ENCODE measurements around the gene BAIAP3. TPM values are rescaled to one million over a fixed set of nuclear protein-coding genes. Genes with fewer than 3 reads are reported as not detected.
A peak's percentile ranks its signal among the peaks of the same experiment; 100 is the strongest.

Gene BAIAP3
- total RNA-seq, 1 donor from 2014 or later = 3.9 TPM

- ATAC-seq = no peak
- no peak for DNase-seq (ENCODE audit: low spot score)
Measured at GRCh38 chr16:1297018-1297696, 36.3 kb upstream of the BAIAP3 start.

GRCh38 chr16:1298406-1298805 is 35.0 kb upstream of the BAIAP3 start:
- ATAC-seq (no peak), DNase-seq (ENCODE audit: low spot score) (no peak)
- intact Hi-C loops (cut with DNase I) = no loop called here

More at GRCh38 chr16:1297018-1297696, 36.3 kb upstream of the BAIAP3 start:
- intact Hi-C loops (cut with DNase I) = no loop called here

- DNase-seq (ENCODE audit: low spot score) (no peak), ATAC-seq (no peak)
- intact Hi-C loops (cut with DNase I) = no loop called here
Measured at GRCh38 chr16:1299012-1299867, 34.2 kb upstream of the BAIAP3 start.

GRCh38 chr16:1299868-1300203 is 33.6 kb upstream of the BAIAP3 start:
- intact Hi-C loops (cut with DNase I) = no loop called here
- no peak for ATAC-seq
- DNase-seq (ENCODE audit: low spot score) = no peak

GRCh38 chr16:1300664-1301476 is 32.6 kb upstream of the BAIAP3 start:
- intact Hi-C loops (cut with DNase I) = no loop called here
- ATAC-seq (peak; percentile 56), DNase-seq (ENCODE audit: low spot score) (peak; percentile 74)

- ATAC-seq = no peak
- no peak for DNase-seq (ENCODE audit: low spot score)
- intact Hi-C loops (cut with DNase I) = no loop called here
Measured at GRCh38 chr16:1301562-1301961, 31.9 kb upstream of the BAIAP3 start.

- ATAC-seq (no peak), DNase-seq (ENCODE audit: low spot score) (no peak)
- intact Hi-C loops (cut with DNase I) = no loop called here
Measured at GRCh38 chr16:1305823-1306222, 27.6 kb upstream of the BAIAP3 start.

- intact Hi-C loops (cut with DNase I) = no loop called here
- ATAC-seq = no peak
- DNase-seq (ENCODE audit: low spot score) = no peak
Measured at GRCh38 chr16:1306334-1306733, 27.1 kb upstream of the BAIAP3 start.

GRCh38 chr16:1308036-1308976 is 25.1 kb upstream of the BAIAP3 start:
- intact Hi-C loops (cut with DNase I) = no loop called here
- ATAC-seq = peak; percentile 0

GRCh38 chr16:1308977-1309885 is 24.2 kb upstream of the BAIAP3 start, which contains the start of gene UBE2I:
Gene UBE2I, plus strand, starts transcription at chr16:1309636. Its CDS starts 4,395 bp downstream, at chr16:1314031.
- ATAC-seq = peak; percentile 95
- intact Hi-C loops (cut with DNase I) = no loop called here
- peak; percentile 98 for DNase-seq (ENCODE audit: low spot score)

More at GRCh38 chr16:1308036-1308976, 25.1 kb upstream of the BAIAP3 start:
- DNase-seq (ENCODE audit: low spot score) = no peak

- intact Hi-C loops (cut with DNase I) = no loop called here
- ATAC-seq = peak; percentile 49
Measured at GRCh38 chr16:1309888-1310831, 23.3 kb upstream of the BAIAP3 start.

GRCh38 chr16:1310832-1311200 is 22.6 kb upstream of the BAIAP3 start:
- DNase-seq (ENCODE audit: low spot score) (no peak), ATAC-seq (no peak)
- intact Hi-C loops (cut with DNase I) = no loop called here

More at GRCh38 chr16:1309888-1310831, 23.3 kb upstream of the BAIAP3 start:
- peak; percentile 80 for DNase-seq (ENCODE audit: low spot score)

GRCh38 chr16:1311212-1311737 is 22.2 kb upstream of the BAIAP3 start:
- no peak for DNase-seq (ENCODE audit: low spot score)
- intact Hi-C loops (cut with DNase I) = no loop called here
- no peak for ATAC-seq

GRCh38 chr16:1311738-1312466 is 21.5 kb upstream of the BAIAP3 start:
- no peak for DNase-seq (ENCODE audit: low spot score)
- no peak for ATAC-seq
- intact Hi-C loops (cut with DNase I) = no loop called here

GRCh38 chr16:1312467-1312816 is 21.0 kb upstream of the BAIAP3 start:
- ATAC-seq (no peak), DNase-seq (ENCODE audit: low spot score) (no peak)
- intact Hi-C loops (cut with DNase I) = no loop called here

GRCh38 chr16:1312903-1313302 is 20.5 kb upstream of the BAIAP3 start:
- DNase-seq (ENCODE audit: low spot score) (no peak), ATAC-seq (no peak)
- intact Hi-C loops (cut with DNase I) = no loop called here
